GM12878 (cell line): ENCODE data around the gene GPAT3. TPM values are rescaled to one million over a fixed set of nuclear protein-coding genes. Genes with fewer than 3 reads are reported as not detected.

Source experiments
- ATAC-seq: fragments of 200-7000 bp; cut with Tn5 transposase; 3 replicates; pipeline ENCODE4 v1.9.1; 2020; ENCODE audit warnings: mild to moderate bottlenecking, moderate library complexity
- BruUV-seq: library from RNA; stranded (reverse); fragments of 400-500 nt; replicated peaks from 2 replicates; lab custom pipeline; 2021; lab: Mats Ljungman, UMichigan
- CTCF ChIA-PET: fragments of 300-600 bp; sonication (Branson Sonifier 250); formaldehyde crosslinking; extraction: SDS; loops from one replicate; lab custom pipeline; 2021; ENCODE audit warnings: inconsistent platforms; lab: Yijun Ruan, JAX
- POLR2A ChIA-PET: fragments of 350-600 bp; formaldehyde crosslinking; extraction: SDS; loops from one replicate; lab custom pipeline; 2021; ENCODE audit warnings: inconsistent platforms; lab: Charles Lee
- RAD21 ChIA-PET: fragments of 300-600 bp; sonication (Branson Sonifier 250); formaldehyde crosslinking; loops from one replicate; lab custom pipeline; 2023; ENCODE audit warnings: antibody characterized with exemption; ENCODE audit not compliant: unreplicated experiment; lab: Charles Lee
- SMC1A ChIA-PET: fragments of 300-600 bp; sonication (Branson Sonifier 250); formaldehyde crosslinking; loops from one replicate; lab custom pipeline; 2023; ENCODE audit not compliant: unreplicated experiment, uncharacterized antibody; lab: Charles Lee
- DNase-seq: peaks from one replicate; pipeline ENCODE4 v3.0.0-alpha.2; 2011; ENCODE audit warnings: low read depth, low spot score
- FAIRE-seq: peaks from 3 replicates; lab custom pipeline; 2011; peaks lifted over from hg19 to GRCh38; lab: Jason Lieb, UNC
- H2AFZ ChIP-seq: 2 replicates; pipeline ENCODE4 v1.6.0; 2011; ENCODE audit warnings: low read depth, low read length, control low read depth; ENCODE audit not compliant: control insufficient read depth
- H3K27ac ChIP-seq: 2 replicates; pipeline ENCODE4 v1.5.1; 2011; ENCODE audit warnings: control low read depth; ENCODE audit not compliant: control insufficient read depth, insufficient read depth
- H3K27me3 ChIP-seq, 2 experiments: replicated peaks in 1 of 2; 2 replicates each; pipeline versions ENCODE4 v1.6.0 to v1.6.1; 2011; ENCODE audit warnings: low read length in 1 of 2; ENCODE audit not compliant: control insufficient read depth in 2 of 2, insufficient read depth in 2 of 2
- H3K36me3 ChIP-seq, 2 experiments: 2 replicates each; pipeline ENCODE4 v1.5.1; 2011; ENCODE audit warnings: low read length in 1 of 2; ENCODE audit not compliant: control insufficient read depth in 2 of 2, insufficient read depth in 2 of 2
- H3K4me1 ChIP-seq: 2 replicates; pipeline ENCODE4 v1.6.1; 2011; ENCODE audit warnings: mild to moderate bottlenecking, low read length, moderate library complexity, mixed read lengths; ENCODE audit not compliant: control insufficient read depth, insufficient read depth
- H3K4me2 ChIP-seq: 2 replicates; pipeline ENCODE4 v1.6.0; 2011; ENCODE audit warnings: control low read depth; ENCODE audit not compliant: control insufficient read depth, insufficient read depth
- H3K4me3 ChIP-seq: fragments of 200-600 bp; sonication (generic); 2 replicates; pipeline ENCODE4 v1.5.1; 2016
- H3K79me2 ChIP-seq: 2 replicates; pipeline ENCODE4 v1.6.0; 2011; ENCODE audit warnings: low read length; ENCODE audit not compliant: control insufficient read depth, insufficient read depth
- H3K9ac ChIP-seq: 2 replicates; pipeline ENCODE4 v1.8.0; 2011; ENCODE audit warnings: low read length, control low read depth, mixed read lengths; ENCODE audit not compliant: control insufficient read depth, insufficient read depth
- H3K9me3 ChIP-seq: replicated peaks from 3 replicates; pipeline ENCODE4 v1.5.1; 2011; ENCODE audit warnings: mild to moderate bottlenecking, low read length; ENCODE audit not compliant: control insufficient read depth, insufficient read depth
- H4K20me1 ChIP-seq: 2 replicates; pipeline ENCODE4 v1.6.0; 2011; ENCODE audit not compliant: control insufficient read depth, insufficient read depth
- BCLAF1 ChIP-seq: fragments of 450-650 bp; IDR thresholded peaks from 2 replicates; pipeline ENCODE4 v1.6.1; 2017; ENCODE audit warnings: antibody characterized with exemption, mild to moderate bottlenecking, moderate library complexity
- NR2F1 ChIP-seq: fragments of 450-650 bp; conservative IDR thresholded peaks from 2 replicates; pipeline ENCODE4 v1.6.1; 2017; ENCODE audit warnings: mild to moderate bottlenecking
- ZNF592 ChIP-seq: fragments of 450-650 bp; IDR thresholded peaks from 2 replicates; pipeline ENCODE4 v1.6.1; 2017; ENCODE audit warnings: mild to moderate bottlenecking, moderate library complexity
- WGBS: methylation state at CpG from one replicate; pipeline ENCODE4 v1.1.6; 2016; ENCODE audit warnings: low lambda C conversion rate; ENCODE audit not compliant: insufficient replicate concordance, insufficient coverage; ENCODE audit errors: missing lambda C conversion rate; 5-methylcytosine and 5-hydroxymethylcytosine counted together
- in situ Hi-C: fragments of 300-500 bp; cut with MboI; formaldehyde crosslinking; loops from 9 replicates; pipeline ENCODE4 v1.14.3; 2018; ENCODE audit warnings: mixed read lengths
- intact Hi-C: fragments of 100-400 bp; cut with micrococcal nuclease; formaldehyde crosslinking; loops from one replicate; pipeline ENCODE4 v1.14.2; 2022; ENCODE audit not compliant: unreplicated experiment
- polyA plus RNA-seq, 11 experiments: library from polyadenylated mRNA; depleted of rRNA in 4 of 11; unstranded in 6 of 11; stranded (reverse) in 5 of 11; fragments of >200 nt; fragmentation: Nextera tagmentation in 4 of 11; fragmentation: Illumina TruSeq in 1 of 11; extraction: Ambion mirVana in 4 of 11; extraction: Trizol in 1 of 11; gene quantifications; 1 replicate in 1 of 11; 2 replicates in 10 of 11; pipeline versions ENCODE4 v1.2.1 to v1.2.3, GENCODE V29; 2011 to 2016; ENCODE audit warnings: inconsistent platforms in 2 of 11, missing spikeins in 2 of 11, low read depth in 1 of 11
- total RNA-seq, 4 experiments: library from RNA; depleted of rRNA in 3 of 4; stranded (reverse); fragments of >200 nt in 3 of 4; fragmentation: Illumina TruSeq in 1 of 4; extraction: Trizol in 1 of 4; gene quantifications; 2 replicates each; pipeline versions ENCODE4 v1.2.1 to v1.2.3, GENCODE V29; 2013 to 2021

The GPAT3 gene
- total and polyA plus RNA-seq, 10 of the 15 experiments (the other 5 are each of a cell fraction or from before 2014, with no cell fraction given), result 0.26 to 1.1 (median 0.52) TPM

GRCh38 chr4:83582289-83582785, 46.4 kb downstream of the GPAT3 start (continued):
- TF ChIP-seq ZNF592, result no peak
- TF ChIP-seq, all 136 proteins: peak for 6

GRCh38 chr4:83585982-83586508, 50.1 kb downstream of the GPAT3 start:
- CTCF ChIA-PET, result no interaction called here
- Histone ChIP-seq H3K4me2 (no peak overlapping the region), H3K9me3 (no peaks in the 10 kb centered on the region), H3K4me3 (no peak overlapping the region), H3K79me2 (no peaks in the 10 kb centered on the region), H3K27ac (no peak overlapping the region), H3K4me1 (peaks cover 13% of the 10 kb centered on the region), H2AFZ (peak overlapping the region; percentile 12; the same call in 1 of the 2 replicates), H4K20me1 (no peaks in the 10 kb centered on the region), H3K27me3 (no peaks in the 10 kb centered on the region), H3K9ac (no peak overlapping the region), H3K36me3 (no peaks in the 10 kb centered on the region)
- DNase-seq (no peak), ATAC-seq (no peak), FAIRE-seq (peak; percentile 54)
- RAD21 ChIA-PET, result no interaction called here
- SMC1A ChIA-PET, result no interaction called here
- intact Hi-C loops (no loop called here), in situ Hi-C loops (no loop called here)
- 52% methylated on average over 6 of the region's 6 CpGs for WGBS
- no TSS peak for BruUV-seq
- POLR2A ChIA-PET, result no interaction called here
- TF ChIP-seq BCLAF1 (no peak), NR2F1 (peak; percentile 28; the same call in 1 of the 2 replicates)
